HEK293T (cell line): Measurements from ENCODE around the gene CORO2A.

Source experiments
- CTCF ChIA-PET: fragments of 350-600 bp; formaldehyde crosslinking; extraction: SDS; loops from one replicate; lab custom pipeline; 2021; ENCODE audit warnings: antibody characterized with exemption, inconsistent platforms; lab: Yijun Ruan, JAX
- POLR2A ChIA-PET: fragments of 350-600 bp; formaldehyde crosslinking; extraction: SDS; loops from one replicate; lab custom pipeline; 2020; ENCODE audit warnings: antibody characterized with exemption, inconsistent platforms; lab: Yijun Ruan, JAX
- DNase-seq: peaks from one replicate; pipeline ENCODE4 v3.0.0; 2012; ENCODE audit warnings: mixed read lengths; ENCODE audit errors: extremely low spot score
- ARNT ChIP-seq: fragments of 450-650 bp; IDR thresholded peaks from 2 replicates; pipeline ENCODE4 v1.6.1; 2017; ENCODE audit warnings: mild to moderate bottlenecking
- BHLHE40 ChIP-seq: fragments of 450-650 bp; IDR thresholded peaks from 2 replicates; pipeline ENCODE4 v1.6.1; 2016; ENCODE audit warnings: mild to moderate bottlenecking, moderate library complexity, borderline replicate concordance
- CTBP1 ChIP-seq: fragments of 450-650 bp; IDR thresholded peaks from 2 replicates; pipeline ENCODE4 v1.6.1; 2016; ENCODE audit warnings: borderline replicate concordance
- ELF4 ChIP-seq: fragments of 450-650 bp; IDR thresholded peaks from 2 replicates; pipeline ENCODE4 v1.6.1; 2017; ENCODE audit warnings: antibody characterized with exemption
- FOXA1 ChIP-seq: fragments of 450-650 bp; IDR thresholded peaks from 2 replicates; pipeline ENCODE4 v1.6.1; 2016; ENCODE audit warnings: mild to moderate bottlenecking
- FOXK2 ChIP-seq: fragments of 450-650 bp; IDR thresholded peaks from 2 replicates; pipeline ENCODE4 v1.6.1; 2016; ENCODE audit warnings: mild to moderate bottlenecking
- FOXM1 ChIP-seq: fragments of 450-650 bp; IDR thresholded peaks from 2 replicates; pipeline ENCODE4 v1.6.1; 2017; ENCODE audit warnings: mild to moderate bottlenecking, borderline replicate concordance
- HDGF ChIP-seq: fragments of 450-650 bp; IDR thresholded peaks from 2 replicates; pipeline ENCODE4 v1.6.1; 2017; ENCODE audit warnings: antibody characterized with exemption, borderline replicate concordance
- L3MBTL2 ChIP-seq: fragments of 450-650 bp; conservative IDR thresholded peaks from 2 replicates; pipeline ENCODE4 v1.6.1; 2016; ENCODE audit warnings: mild to moderate bottlenecking
- LEF1 ChIP-seq: fragments of 450-650 bp; IDR thresholded peaks from 2 replicates; pipeline ENCODE4 v1.6.1; 2017; ENCODE audit warnings: mild to moderate bottlenecking, borderline replicate concordance
- NFRKB ChIP-seq: fragments of 450-650 bp; IDR thresholded peaks from 2 replicates; pipeline ENCODE4 v1.6.1; 2016; ENCODE audit warnings: mild to moderate bottlenecking, moderate library complexity
- SP1 ChIP-seq: fragments of 450-650 bp; IDR thresholded peaks from 2 replicates; pipeline ENCODE4 v1.6.1; 2017
- SUZ12 ChIP-seq: fragments of 450-650 bp; IDR thresholded peaks from 2 replicates; pipeline ENCODE4 v1.6.1; 2016; ENCODE audit warnings: mild to moderate bottlenecking
- TARDBP ChIP-seq: fragments of 450-650 bp; IDR thresholded peaks from 2 replicates; pipeline ENCODE4 v1.6.1; 2016
- ZNF384 ChIP-seq: fragments of 450-650 bp; IDR thresholded peaks from 2 replicates; pipeline ENCODE4 v1.6.1; 2016
- TF ChIP-seq, protein P1 (sequence below): fragments of 450-650 bp; IDR thresholded peaks from 2 replicates; pipeline ENCODE4 v1.6.1; 2016

CORO2A gene

DNA sequence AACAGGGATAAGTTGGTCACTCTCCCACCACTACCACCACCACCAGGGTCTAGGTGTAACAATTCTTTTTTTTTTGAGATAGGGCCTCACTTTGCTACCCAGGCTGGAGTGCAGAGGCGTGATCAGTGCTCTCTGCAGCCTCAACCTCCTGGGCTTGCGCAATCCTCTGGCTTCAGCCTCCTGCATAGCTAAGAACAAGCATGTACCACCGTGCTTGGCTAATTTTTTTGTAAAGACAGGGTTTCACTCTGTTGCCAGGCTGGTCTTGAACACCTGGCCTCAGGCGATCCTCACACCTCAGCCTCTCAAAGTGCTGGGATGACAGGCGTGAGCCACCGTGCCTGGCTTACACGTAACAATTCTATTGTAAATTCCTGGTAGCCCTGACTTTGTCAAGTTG, 27.5 kb downstream of the CORO2A start:
- DNase-seq: no peak
- TF ChIP-seq L3MBTL2: no peak
- no peak for TF ChIP-seq FOXK2
- no peak for TF ChIP-seq TARDBP
- TF ChIP-seq LEF1: no peak
- TF ChIP-seq FOXM1: no peak
- POLR2A ChIA-PET: no interaction called here
- CTCF ChIA-PET: no interaction called here

DNA sequence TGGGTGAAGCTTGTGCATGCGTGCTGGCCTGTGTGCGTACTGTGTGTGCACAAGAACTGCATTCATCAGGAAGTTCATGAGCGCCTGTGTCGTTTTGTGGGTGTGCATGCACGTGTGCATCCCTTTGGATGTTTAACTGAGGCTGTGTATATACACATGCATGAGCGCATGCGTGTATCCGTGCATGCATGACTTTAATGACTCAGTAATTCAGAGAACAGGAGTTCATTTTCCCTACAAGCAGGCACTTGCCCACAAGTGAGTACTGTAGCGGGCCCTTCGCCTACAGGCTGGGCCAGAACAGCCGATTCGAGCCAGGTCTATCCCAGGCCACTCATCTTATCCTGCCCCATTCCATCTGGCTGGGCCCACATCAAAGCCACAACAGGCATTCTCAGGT, 29.8 kb downstream of the CORO2A start:
- DNase-seq: no peak
- CTCF ChIA-PET: no interaction called here
- POLR2A ChIA-PET: no interaction called here
- no peak for TF ChIP-seq SUZ12
- no peak for TF ChIP-seq TARDBP

DNA sequence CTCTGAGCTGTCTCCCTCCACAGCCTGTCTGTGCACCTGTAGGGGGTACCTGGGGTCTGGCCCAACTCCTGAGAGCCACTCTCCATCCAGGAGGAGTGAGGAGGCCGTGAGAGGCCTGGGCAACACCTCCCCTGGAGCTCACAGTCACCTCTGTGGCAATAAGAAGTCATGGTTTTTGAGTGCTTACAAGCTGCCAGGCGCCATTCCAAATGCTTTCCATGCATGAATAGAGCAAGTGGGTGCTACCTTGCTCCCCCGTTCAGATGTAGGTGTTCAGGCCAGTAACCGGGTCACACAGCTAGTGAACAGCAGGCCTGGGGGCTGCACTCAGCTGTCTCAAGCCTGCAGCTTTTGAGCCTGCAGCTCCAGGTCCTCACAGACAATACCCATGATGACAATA, 30.6 kb downstream of the CORO2A start:
- no peak for TF ChIP-seq LEF1
- no peak for DNase-seq
- ChIA-PET CTCF (no interaction called here), POLR2A (no interaction called here)

DNA sequence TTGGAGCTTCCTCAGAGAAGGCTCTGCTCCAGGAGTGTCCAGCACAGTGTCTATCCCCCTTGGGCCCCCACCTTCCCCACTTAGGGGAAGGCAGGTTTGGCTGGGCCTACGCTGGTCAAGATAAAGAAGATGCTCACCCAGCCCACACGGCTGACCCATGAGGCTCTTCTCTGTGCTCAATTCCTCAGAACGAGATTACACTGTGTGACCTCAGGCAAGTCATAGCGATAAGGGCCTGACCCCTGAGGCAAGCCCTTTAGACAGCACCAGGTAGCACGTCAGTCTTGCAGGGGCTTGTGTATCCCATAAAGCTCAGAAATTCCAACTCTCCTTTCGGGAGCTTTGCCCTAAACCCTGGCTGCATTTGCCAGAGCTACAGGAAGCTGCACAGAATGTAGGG, 32.6 kb downstream of the CORO2A start:
- no peak for DNase-seq
- POLR2A ChIA-PET: no interaction called here
- no peak for TF ChIP-seq LEF1
- TF ChIP-seq NFRKB: no peak
- no peak for TF ChIP-seq ELF4
- no peak for TF ChIP-seq ZNF384
- TF ChIP-seq BHLHE40: no peak
- no peak for TF ChIP-seq HDGF
- no peak for TF ChIP-seq FOXK2
- no peak for TF ChIP-seq FOXM1
- TF ChIP-seq CTBP1: no peak
- TF ChIP-seq, protein P1, sequence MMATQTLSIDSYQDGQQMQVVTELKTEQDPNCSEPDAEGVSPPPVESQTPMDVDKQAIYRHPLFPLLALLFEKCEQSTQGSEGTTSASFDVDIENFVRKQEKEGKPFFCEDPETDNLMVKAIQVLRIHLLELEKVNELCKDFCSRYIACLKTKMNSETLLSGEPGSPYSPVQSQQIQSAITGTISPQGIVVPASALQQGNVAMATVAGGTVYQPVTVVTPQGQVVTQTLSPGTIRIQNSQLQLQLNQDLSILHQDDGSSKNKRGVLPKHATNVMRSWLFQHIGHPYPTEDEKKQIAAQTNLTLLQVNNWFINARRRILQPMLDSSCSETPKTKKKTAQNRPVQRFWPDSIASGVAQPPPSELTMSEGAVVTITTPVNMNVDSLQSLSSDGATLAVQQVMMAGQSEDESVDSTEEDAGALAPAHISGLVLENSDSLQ: no peak
- no peak for TF ChIP-seq SUZ12
- no peak for TF ChIP-seq L3MBTL2
- TF ChIP-seq ARNT: no peak
- TF ChIP-seq TARDBP: no peak
- no peak for TF ChIP-seq FOXA1
- TF ChIP-seq SP1: no peak
- CTCF ChIA-PET: no interaction called here

DNA sequence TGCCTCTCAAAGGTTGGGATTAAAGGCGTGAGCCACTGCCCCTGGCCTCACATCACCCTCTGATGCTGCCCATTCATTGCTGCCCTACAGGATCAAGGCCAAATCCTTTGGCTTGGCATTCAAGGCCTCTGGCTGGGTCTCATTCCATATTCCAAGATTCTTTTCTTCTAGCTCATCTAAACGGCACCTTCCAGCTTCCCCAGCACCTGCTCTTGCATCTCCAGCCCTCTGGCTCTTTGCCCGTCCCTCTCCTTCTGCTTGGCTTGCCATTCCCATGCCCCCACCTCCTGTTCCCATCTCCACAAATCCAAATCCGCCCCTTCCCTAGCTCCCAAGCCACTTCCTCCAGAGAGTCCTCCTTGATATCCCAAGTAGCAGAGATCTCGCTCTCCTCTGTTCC, 33.1 kb downstream of the CORO2A start:
- POLR2A ChIA-PET: no interaction called here
- TF ChIP-seq FOXM1: no peak
- CTCF ChIA-PET: interaction anchor here (0.6 kb wide), 1 partner anchor 88 kb away, joined by 3 read pairs; no protein-coding TSS in a partner anchor
- no peak for DNase-seq

DNA sequence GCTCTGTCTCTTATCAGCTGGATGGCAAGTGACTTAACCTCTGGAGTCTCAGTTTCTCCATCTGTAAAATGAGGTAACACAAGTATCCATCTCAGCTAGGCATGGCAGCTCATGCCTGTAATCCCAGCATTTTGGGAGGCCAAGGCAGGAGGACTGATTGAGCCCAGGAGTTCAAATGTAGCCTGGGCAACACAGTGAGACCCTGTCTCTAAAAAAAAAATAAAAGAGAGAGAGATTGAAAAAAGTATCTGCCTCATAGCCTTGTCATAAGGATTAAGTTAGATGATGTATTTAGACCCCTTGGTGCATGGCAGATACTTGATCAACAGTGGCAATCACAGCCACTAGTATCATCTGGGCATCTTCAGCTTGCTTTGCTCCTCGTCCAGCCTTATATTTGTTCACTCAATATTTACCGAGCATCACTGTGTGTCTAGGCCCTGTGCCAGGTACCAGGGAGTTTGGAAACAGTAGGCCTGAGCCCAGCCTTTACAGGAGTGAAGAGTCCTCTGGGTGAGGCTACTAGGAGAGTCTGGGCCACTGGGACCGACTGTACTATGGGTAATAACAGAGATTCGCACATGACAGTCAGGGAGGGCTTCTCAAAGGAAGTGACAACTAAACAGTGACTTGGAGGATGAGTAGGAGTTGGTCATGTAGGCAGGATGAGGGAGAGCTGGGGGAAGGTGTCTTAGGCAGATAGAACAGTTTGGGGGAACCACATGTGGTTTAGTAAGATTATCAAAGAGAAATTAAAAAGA, 34.2 kb downstream of the CORO2A start:
- TF ChIP-seq HDGF: no peak
- no peak for DNase-seq
- CTCF ChIA-PET: no interaction called here
- POLR2A ChIA-PET: no interaction called here

DNA sequence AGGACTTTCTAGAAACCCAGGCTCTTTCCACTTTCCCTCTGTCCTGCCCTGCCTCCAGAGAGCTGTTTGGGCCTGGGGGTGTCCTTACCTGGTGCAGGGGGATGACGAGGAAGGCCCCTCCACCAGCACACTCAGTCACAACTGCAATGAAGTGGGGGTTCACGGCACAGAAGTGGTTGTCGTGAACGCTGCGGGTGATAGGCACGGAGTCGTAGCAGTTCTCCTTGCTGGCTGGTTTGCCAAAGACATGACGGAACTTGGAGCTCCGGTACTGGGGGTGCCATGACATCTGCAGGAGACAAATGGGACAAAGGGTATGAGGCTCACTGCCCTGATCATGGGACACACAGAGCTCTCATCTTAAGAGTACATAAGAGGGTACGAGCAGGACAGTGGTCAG, 35.1 kb downstream of the CORO2A start:
- ChIA-PET CTCF (no interaction called here), POLR2A (no interaction called here)
- no peak for DNase-seq
- TF ChIP-seq ARNT (no peak), ZNF384 (no peak), FOXK2 (no peak)

DNA sequence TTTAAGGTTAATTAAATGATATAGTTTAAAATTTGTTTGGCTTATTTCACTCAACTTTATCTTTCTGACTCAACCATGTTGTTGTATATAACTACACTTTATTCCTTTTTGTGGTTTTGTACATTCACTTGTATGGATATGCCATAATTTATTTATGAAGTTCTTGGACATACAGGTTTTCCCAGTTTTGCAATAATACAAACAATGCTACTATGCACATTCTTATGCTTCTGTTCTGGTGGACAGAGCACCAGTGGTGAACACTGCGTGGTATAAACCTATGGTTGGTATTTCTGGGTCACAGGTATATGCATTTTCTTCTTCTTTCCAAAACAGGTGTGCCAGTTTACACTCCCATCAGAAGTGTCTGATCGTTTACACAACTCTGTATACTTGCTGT, 37.8 kb downstream of the CORO2A start:
- no peak for DNase-seq
- ChIA-PET POLR2A (no interaction called here), CTCF (no interaction called here)
- TF ChIP-seq FOXK2: no peak
- TF ChIP-seq SP1: no peak
- no peak for TF ChIP-seq FOXA1

DNA sequence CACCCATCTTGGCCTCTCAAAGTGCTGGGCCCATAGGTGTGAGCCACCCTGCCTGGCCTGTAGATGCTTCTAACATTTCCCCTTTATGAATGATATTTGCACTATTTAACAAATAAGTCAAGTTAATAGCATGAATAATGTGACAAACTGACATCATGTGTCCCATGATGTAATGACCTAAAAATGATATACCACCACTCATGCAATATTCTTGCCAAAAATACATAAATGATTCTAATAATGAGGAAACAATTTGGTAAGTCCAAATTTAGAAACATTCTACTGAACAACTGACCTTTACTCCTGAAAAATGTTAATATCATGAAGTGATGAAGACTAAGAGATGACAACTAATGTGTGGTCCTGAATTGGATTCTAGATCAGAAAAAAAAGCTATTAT, 39.9 kb downstream of the CORO2A start:
- ChIA-PET CTCF (no interaction called here), POLR2A (no interaction called here)

More for the DNA sequence above, 39.9 kb downstream of the CORO2A start:
- TF ChIP-seq ZNF384: no peak
- TF ChIP-seq NFRKB: no peak
- TF ChIP-seq ARNT: no peak
- no peak for TF ChIP-seq SP1
- TF ChIP-seq FOXK2: no peak
- no peak for TF ChIP-seq ELF4
- TF ChIP-seq HDGF: no peak
- no peak for TF ChIP-seq SUZ12
- TF ChIP-seq TARDBP: no peak
- no peak for TF ChIP-seq FOXM1
- no peak for TF ChIP-seq CTBP1
- no peak for TF ChIP-seq BHLHE40
- TF ChIP-seq, protein P1: no peak
- no peak for TF ChIP-seq FOXA1
- no peak for TF ChIP-seq L3MBTL2
- TF ChIP-seq LEF1: no peak
- DNase-seq: no peak
